MM.1S (cell line): ENCODE measurements around the gene ABCD1.

Source experiments
- DNase-seq: peaks from one replicate; pipeline ENCODE4 v3.0.0-alpha.2; 2015
- H2AFZ ChIP-seq: fragments of 300-600 bp; sonication (generic); 2 replicates; pipeline ENCODE4 v1.6.0; 2016; ENCODE audit warnings: antibody characterized with exemption, low read length
- H3F3A ChIP-seq: fragments of 300-600 bp; sonication (generic); 2 replicates; pipeline ENCODE4 v1.6.1; 2016; ENCODE audit warnings: mild to moderate bottlenecking, antibody characterized with exemption, low read length, moderate library complexity, mixed read lengths; ENCODE audit not compliant: insufficient read depth
- H3K27ac ChIP-seq: fragments of 300-600 bp; sonication (generic); 2 replicates; pipeline ENCODE4 v1.5.1; 2016; ENCODE audit warnings: mild to moderate bottlenecking, low read length
- H3K27me3 ChIP-seq: fragments of 300-600 bp; sonication (generic); replicated peaks from 2 replicates; pipeline ENCODE4 v1.6.0; 2016; ENCODE audit warnings: low read length; ENCODE audit not compliant: insufficient read depth
- H3K36me3 ChIP-seq: fragments of 300-600 bp; sonication (generic); replicated peaks from 2 replicates; pipeline ENCODE4 v1.6.1; 2016; ENCODE audit warnings: mild to moderate bottlenecking, low read length, mixed read lengths; ENCODE audit not compliant: insufficient read depth
- H3K4me1 ChIP-seq: fragments of 300-600 bp; sonication (generic); 2 replicates; pipeline ENCODE4 v1.6.1; 2016; ENCODE audit warnings: low read length, mixed read lengths
- H3K4me2 ChIP-seq: fragments of 300-600 bp; sonication (generic); 2 replicates; pipeline ENCODE4 v1.6.0; 2016; ENCODE audit warnings: low read depth, low read length
- H3K4me3 ChIP-seq: fragments of 300-600 bp; sonication (generic); 2 replicates; pipeline ENCODE4 v1.5.1; 2016; ENCODE audit warnings: low read length, mixed read lengths
- H3K79me2 ChIP-seq: fragments of 300-600 bp; sonication (generic); 2 replicates; pipeline ENCODE4 v1.6.1; 2016; ENCODE audit warnings: mixed run types, low read length, mixed read lengths
- H3K9ac ChIP-seq: fragments of 300-600 bp; sonication (generic); 2 replicates; pipeline ENCODE4 v1.6.1; 2016; ENCODE audit warnings: low read length, mixed read lengths
- H3K9me2 ChIP-seq: fragments of 300-600 bp; sonication (generic); replicated peaks from 2 replicates; pipeline ENCODE4 v1.6.1; 2016; ENCODE audit warnings: mild to moderate bottlenecking, low read length, mixed read lengths; ENCODE audit not compliant: insufficient read depth
- H3K9me3 ChIP-seq: fragments of 300-600 bp; sonication (generic); replicated peaks from 2 replicates; pipeline ENCODE4 v1.6.1; 2016; ENCODE audit warnings: mild to moderate bottlenecking, low read length, mixed read lengths; ENCODE audit not compliant: insufficient read depth
- H4K20me1 ChIP-seq: fragments of 300-600 bp; sonication (generic); 2 replicates; pipeline ENCODE4 v1.6.1; 2016; ENCODE audit warnings: mild to moderate bottlenecking, low read length, moderate library complexity, mixed read lengths; ENCODE audit not compliant: insufficient read depth
- CTCF ChIP-seq: fragments of 300-600 bp; sonication (generic); IDR thresholded peaks from 2 replicates; pipeline ENCODE4 v1.5.1; 2016; ENCODE audit warnings: antibody characterized with exemption, low read length, mixed read lengths
- EZH2 ChIP-seq: fragments of 300-600 bp; sonication (generic); optimal IDR thresholded peaks from 2 replicates; pipeline ENCODE3; 2017; ENCODE audit warnings: low read depth, mild to moderate bottlenecking, antibody characterized with exemption, low read length, mixed read lengths
- EZH2phosphoT487 ChIP-seq: fragments of 300-600 bp; sonication (generic); IDR thresholded peaks from 2 replicates; pipeline ENCODE4 v1.6.1; 2018; ENCODE audit warnings: antibody characterized with exemption, low read length

Gene ABCD1

GRCh38 chrX:153765138-153766079 is 40.8 kb downstream of the ABCD1 start:
- Histone ChIP-seq H3K36me3 (no peaks in the 10 kb centered on the region), H3K4me3 (no peak overlapping the region), H3K4me2 (no peak overlapping the region), H3K9me2 (no peaks in the 10 kb centered on the region), H3K27ac (no peak overlapping the region), H3K27me3 (peaks cover 8% of the 10 kb centered on the region; the same call in 1 of the 2 replicates), H3F3A (no peaks in the 10 kb centered on the region), H3K9ac (no peak overlapping the region), H3K9me3 (no peaks in the 10 kb centered on the region), H3K4me1 (no peaks in the 10 kb centered on the region), H3K79me2 (no peaks in the 10 kb centered on the region), H2AFZ (no peak overlapping the region), H4K20me1 (no peaks in the 10 kb centered on the region)
- no peak for DNase-seq
- no peak for TF ChIP-seq CTCF
- no peak for TF ChIP-seq EZH2phosphoT487
- no peak for TF ChIP-seq EZH2

GRCh38 chrX:153766098-153766817 is 41.6 kb downstream of the ABCD1 start:
- Histone ChIP-seq H3K9me3 (no peaks in the 10 kb centered on the region), H2AFZ (no peak overlapping the region), H3K27me3 (peaks cover 13% of the 10 kb centered on the region; the same call in 1 of the 2 replicates), H3K9me2 (no peaks in the 10 kb centered on the region), H3K4me1 (no peaks in the 10 kb centered on the region), H3K27ac (no peak overlapping the region), H3K79me2 (no peaks in the 10 kb centered on the region), H3K9ac (no peak overlapping the region), H3K36me3 (no peaks in the 10 kb centered on the region), H3K4me2 (no peak overlapping the region), H4K20me1 (no peaks in the 10 kb centered on the region), H3F3A (no peaks in the 10 kb centered on the region), H3K4me3 (no peak overlapping the region)
- DNase-seq, result no peak
- TF ChIP-seq EZH2phosphoT487 (no peak), EZH2 (no peak), CTCF (no peak)

GRCh38 chrX:153766871-153767673 is 42.4 kb downstream of the ABCD1 start:
- no peak overlapping the region for H3K9ac ChIP-seq
- H3F3A ChIP-seq, result no peaks in the 10 kb centered on the region
- TF ChIP-seq CTCF, result no peak
- TF ChIP-seq EZH2, result no peak
- TF ChIP-seq EZH2phosphoT487, result no peak
- H2AFZ ChIP-seq, result no peak overlapping the region
- no peak overlapping the region for H3K4me3 ChIP-seq
- H3K4me2 ChIP-seq, result no peak overlapping the region
- H3K27ac ChIP-seq, result no peak overlapping the region
- no peaks in the 10 kb centered on the region for H3K9me3 ChIP-seq
- H3K9me2 ChIP-seq, result no peaks in the 10 kb centered on the region
- no peaks in the 10 kb centered on the region for H3K79me2 ChIP-seq
- no peak for DNase-seq
- H3K27me3 ChIP-seq, result peaks cover 21% of the 10 kb centered on the region
- no peaks in the 10 kb centered on the region for H3K36me3 ChIP-seq
- no peaks in the 10 kb centered on the region for H4K20me1 ChIP-seq
- H3K4me1 ChIP-seq, result no peaks in the 10 kb centered on the region
